Left hindlimb (tissue), 1 donor: ENCODE data around the gene FNDC11.
"Not testable (repeated sequence)": the region's sequence is repeated elsewhere in the genome, so short reads cannot be mapped to it uniquely, and the experiment has no call there.

Source experiments
- DNase-seq: peaks from one replicate; pipeline ENCODE4 v3.0.0-alpha.2; 2018

FNDC11 gene

GRCh38 chr20:63554361-63555278, 661 bp downstream of the FNDC11 start:
- no peak for DNase-seq

DNA sequence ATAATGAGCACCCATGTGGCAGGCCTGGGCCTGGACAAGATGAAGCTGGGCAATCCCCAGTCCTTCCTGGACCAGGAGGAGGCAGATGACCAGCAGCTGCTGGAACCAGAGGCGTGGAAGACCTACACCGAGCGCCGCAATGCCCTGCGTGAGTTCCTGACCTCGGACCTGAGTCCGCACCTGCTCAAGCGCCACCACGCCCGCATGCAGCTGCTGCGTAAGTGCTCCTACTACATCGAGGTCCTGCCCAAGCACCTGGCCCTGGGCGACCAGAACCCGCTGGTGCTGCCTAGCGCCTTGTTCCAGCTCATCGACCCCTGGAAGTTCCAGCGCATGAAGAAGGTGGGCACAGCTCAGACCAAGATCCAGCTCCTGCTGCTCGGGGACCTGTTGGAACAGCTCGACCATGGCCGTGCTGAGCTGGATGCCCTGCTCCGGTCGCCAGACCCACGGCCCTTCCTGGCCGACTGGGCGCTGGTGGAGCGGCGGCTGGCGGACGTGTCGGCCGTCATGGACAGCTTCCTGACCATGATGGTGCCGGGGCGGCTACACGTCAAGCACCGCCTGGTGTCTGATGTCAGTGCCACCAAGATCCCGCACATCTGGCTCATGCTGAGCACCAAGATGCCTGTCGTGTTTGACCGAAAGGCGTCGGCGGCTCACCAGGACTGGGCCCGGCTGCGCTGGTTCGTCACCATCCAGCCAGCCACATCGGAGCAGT, 1.9 kb downstream of the FNDC11 start:
- no peak for DNase-seq

GRCh38 chr20:63556873-63557478, 3.0 kb downstream of the FNDC11 start:
- no peak for DNase-seq

GRCh38 chr20:63557481-63557891, 3.5 kb downstream of the FNDC11 start:
- DNase-seq: no peak

DNA sequence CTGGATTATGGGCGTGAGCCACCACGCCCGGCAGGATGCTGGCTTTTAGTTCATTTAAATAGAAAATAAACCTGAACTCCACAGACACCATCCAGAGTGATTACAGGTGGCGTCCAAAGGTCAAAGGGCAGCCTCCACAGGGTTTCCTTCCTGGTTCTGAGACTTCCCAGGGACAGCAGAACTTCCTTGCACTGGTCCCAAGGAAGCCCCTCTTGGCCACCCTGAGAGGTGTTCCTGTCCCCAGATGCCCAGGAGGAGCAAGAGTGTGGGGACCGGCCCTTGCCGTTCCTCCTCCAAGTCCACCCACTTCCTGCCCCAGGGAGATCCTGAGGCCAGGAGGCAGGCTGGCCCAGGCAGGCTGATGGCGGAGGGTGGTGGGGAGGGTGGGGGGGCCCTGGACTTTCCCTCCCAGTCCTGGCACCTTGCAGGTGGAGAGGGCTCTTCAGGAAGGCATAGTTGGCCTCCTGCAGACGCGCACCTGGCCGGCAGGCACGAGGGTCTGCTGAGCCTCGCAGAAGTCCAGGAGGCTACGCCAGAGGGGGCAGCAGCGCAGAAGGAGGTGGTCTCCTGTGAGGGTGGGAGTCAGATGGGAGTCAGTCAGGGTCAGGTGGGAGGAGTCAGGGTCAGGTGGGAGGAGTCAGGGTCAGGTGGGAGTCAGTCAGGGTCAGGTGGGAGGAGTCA, 5.0 kb downstream of the FNDC11 start:
- no peak for DNase-seq

GRCh38 chr20:63559485-63560332, 5.8 kb downstream of the FNDC11 start:
- not testable (repeated sequence) for DNase-seq

DNA sequence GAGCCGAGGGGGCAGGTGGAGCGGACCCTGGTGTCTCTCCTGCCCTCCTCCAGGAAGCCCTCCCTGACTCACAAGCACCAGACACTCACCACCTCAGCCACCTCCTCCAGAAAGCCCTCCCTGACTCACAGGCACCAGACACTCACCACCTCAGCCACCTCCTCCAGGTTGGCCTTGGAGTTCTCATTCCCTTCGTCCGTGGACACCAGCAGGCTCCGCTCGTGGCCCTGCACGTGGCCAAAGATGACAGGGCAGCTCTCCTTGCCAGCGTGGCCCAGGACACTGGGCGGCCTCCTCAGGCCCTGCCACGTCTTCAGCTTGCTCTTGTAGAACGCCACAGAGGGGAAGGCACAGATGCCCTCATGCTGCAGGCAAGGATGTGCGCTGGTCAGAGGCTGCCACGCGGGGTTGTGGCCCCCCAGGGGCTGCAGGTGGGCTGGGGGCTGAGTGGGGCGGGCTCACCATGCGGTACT, 6.4 kb downstream of the FNDC11 start:
- DNase-seq: no peak

- no peak for DNase-seq
Observed at GRCh38 chr20:63560856-63561609, 7.1 kb downstream of the FNDC11 start.

- no peak for DNase-seq
Observed at GRCh38 chr20:63561624-63562396, 7.9 kb downstream of the FNDC11 start.

GRCh38 chr20:63562461-63563224, 8.7 kb downstream of the FNDC11 start:
- DNase-seq: no peak

DNA sequence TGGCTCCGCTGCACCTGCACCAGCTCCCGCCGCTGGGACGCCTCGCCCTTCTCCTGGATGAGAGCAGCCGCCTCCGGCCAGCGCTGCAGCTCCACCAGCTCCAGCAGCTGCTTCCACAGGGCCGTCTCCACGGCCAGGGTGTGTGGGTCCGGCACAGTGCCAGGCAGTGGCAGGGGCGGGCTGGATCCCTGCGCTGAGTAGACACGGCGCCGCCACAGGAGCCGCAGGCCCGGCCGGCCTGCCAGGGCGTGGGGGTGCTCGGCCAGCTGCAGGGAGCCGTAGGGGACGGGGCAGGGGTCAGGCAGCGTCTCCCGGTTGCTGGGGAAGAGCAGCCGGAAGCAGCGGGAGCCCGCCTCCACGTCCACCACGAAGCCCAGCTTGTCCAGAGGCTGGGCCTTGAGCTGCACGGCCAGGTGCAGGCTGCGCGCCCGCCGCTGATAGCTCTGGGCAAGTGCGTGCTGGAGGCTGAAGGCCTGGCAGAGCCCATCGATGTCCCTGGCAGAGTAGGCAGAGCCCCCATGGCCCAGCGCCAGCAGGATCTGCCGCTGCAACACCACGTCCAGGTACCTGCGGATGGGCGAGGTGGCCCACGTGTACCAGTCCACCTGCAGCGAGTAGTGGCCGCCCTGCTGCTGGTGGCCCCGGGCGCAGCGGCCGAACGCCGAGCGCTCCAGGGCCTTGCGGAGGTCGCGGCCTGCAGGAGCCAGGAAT, 9.4 kb downstream of the FNDC11 start:
- no peak for DNase-seq

GRCh38 chr20:63564036-63564810, 10.3 kb downstream of the FNDC11 start:
- no peak for DNase-seq

DNA sequence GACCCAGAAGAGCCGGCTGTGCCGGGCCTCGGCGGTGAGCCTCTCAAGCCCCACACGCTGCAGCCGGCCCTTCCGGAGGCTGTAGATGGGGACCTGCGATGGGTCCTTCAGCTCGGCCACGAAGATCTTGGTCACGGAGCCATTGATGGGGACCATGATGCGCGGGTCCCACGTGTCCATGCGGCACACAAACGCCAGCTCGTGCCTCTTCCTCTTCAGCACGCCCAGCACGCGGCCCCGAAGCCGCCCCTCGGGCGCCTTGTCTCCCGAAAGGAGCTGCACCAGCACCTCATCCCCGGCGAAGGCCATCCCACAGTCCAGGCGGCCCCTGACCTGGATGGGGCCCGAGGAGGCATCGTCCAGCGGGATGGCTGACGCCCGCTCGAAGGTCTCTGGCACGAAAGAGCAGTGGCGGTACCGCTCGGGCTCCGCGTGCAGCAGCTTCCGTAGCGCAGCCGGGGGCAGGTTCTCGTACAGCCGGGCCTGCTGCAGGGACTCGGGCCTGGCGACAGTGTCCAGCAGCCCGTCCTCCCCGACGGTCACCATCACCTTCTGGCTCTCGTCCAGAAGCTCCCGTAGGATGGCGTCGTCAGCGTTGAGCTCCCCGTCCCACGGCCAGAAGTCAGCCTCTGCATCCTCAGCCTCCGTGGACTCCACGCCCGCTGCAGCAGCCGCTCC, 11.2 kb downstream of the FNDC11 start:
- no peak for DNase-seq

DNA sequence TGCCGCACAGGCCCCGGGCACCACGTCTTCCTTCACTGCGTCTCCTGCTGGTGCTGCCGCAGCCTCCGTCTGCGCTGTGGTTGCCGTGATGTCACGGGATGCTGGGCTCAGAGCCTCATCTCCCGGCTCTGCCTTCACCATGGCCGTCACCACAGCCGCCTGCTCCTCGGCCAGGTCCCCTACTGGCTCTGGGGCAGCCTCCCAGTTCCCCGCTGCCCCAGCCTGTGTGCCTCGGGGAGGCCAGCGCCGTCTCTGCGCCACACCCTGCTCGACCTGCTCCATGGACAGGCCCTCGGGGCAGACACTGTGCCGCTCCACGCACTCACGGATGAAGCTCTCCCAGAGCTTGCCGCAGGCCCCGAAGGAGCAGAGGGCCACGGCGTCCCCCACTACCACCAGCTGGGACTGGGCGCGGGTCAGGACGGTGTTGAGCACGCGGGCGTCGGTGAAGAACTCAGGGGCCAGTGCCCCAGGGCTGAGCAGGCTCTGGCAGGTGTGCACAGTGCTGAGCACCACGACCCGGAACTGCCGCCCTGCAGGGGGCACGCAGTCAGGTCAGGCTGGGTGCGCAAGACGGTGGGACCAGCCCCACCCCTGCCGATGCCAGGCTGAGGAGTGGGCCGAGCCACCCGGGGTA, 11.9 kb downstream of the FNDC11 start:
- DNase-seq: no peak

DNA sequence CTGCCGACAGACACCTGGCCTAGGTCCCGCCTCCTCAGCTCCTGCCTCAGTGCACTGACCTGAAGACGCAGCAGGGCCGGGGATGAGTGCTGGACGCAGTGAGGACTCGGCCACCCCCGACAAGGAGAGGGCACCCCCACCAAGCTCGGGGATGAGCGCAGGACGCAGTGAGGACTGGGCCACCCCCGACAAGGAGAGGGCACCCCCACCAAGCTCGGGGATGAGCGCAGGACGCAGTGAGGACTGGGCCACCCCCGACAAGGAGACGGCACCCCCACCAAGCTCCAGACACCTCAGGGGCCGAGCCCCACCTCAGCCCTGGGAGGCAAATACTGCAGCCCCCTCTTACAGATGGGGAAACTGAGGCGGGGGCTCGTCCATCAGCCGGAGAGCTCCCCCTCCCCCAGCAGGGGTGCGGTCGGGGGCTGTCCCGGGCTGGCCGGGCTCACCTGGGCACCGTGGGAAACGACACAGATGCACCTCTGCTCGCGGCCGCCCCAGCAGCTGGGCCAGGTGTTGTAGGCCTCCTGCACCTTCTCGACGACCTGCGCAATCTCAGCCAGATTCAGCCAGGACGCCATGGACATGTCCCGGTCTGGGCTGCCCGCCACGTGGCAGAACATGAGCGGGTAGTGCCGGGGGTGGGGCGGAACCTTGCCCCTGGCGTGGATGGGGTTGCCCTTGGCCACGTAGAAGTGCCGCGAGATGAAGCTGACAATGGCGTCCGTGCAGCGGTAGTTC, 12.6 kb downstream of the FNDC11 start:
- DNase-seq: no peak

DNA sequence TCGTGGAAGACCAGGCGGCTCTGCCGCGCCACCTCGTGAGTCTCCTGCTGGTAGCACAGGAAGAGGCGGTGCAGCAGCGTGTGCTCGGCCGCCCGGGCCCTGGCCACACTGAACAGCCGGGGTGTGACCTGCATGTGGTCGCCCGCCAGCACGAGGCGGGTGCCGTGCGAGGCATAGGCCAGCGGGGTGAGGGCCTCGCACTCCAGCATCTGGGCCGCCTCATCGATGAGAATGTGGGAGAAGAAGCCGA, 13.1 kb downstream of the FNDC11 start:
- no peak for DNase-seq
